AG04449 (cell line): ENCODE data around the gene MBTPS1.

Experiments
- CTCF ChIA-PET: fragments of 350-600 bp; formaldehyde crosslinking; extraction: SDS; loops from one replicate; lab custom pipeline; 2021; ENCODE audit warnings: antibody characterized with exemption; lab: Yijun Ruan, JAX
- POLR2A ChIA-PET: fragments of 400-600, 350-600 bp; formaldehyde crosslinking; extraction: SDS; loops from one replicate; lab custom pipeline; 2020; ENCODE audit warnings: antibody characterized with exemption, inconsistent platforms; lab: Yijun Ruan, JAX
- DNase-seq: peaks from one replicate; pipeline ENCODE4 v3.0.0-alpha.2; 2010; ENCODE audit warnings: low read depth, low spot score
- H3K4me3 ChIP-seq: 2 replicates; pipeline ENCODE4 v1.5.1; 2011; ENCODE audit warnings: low read depth, mild to moderate bottlenecking, control low read depth, low read length
- TF ChIP-seq, protein P1 (sequence below): IDR thresholded peaks from one replicate; pipeline ENCODE4 v1.5.1; 2011; ENCODE audit warnings: mild to moderate bottlenecking, moderate library complexity, low read length, control low read depth, inconsistent platforms; ENCODE audit not compliant: insufficient read depth; ENCODE audit errors: missing control alignments

The MBTPS1 gene

DNA sequence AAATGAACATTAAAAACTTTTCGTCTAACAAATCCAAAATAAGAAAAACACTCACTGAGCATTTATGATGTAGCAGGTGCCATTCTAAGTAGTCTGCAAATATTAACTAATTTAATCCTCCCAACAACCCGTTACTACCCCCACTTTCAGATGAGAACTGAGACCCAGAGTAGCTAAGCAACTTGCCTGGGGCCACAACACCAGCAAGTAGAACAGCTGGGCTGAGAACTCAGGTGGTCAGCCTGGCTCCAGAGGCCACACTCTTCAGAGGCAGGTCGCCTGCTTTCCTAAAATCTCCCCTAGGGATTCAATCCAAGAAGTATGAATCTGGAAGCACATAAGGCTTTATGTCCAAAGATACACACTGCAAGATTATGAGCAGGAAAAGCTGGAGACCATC is 6.2 kb downstream of the MBTPS1 start:
- POLR2A ChIA-PET = no interaction called here
- no peak for DNase-seq
- CTCF ChIA-PET = interaction anchor here (1.2 to 1.5 kb wide), 4 partner anchors 13 to 65 kb away, joined by 3 to 5 read pairs (median 4); no protein-coding TSS in a partner anchor
- H3K4me3 ChIP-seq = no peak overlapping the region
- TF ChIP-seq, protein P1, sequence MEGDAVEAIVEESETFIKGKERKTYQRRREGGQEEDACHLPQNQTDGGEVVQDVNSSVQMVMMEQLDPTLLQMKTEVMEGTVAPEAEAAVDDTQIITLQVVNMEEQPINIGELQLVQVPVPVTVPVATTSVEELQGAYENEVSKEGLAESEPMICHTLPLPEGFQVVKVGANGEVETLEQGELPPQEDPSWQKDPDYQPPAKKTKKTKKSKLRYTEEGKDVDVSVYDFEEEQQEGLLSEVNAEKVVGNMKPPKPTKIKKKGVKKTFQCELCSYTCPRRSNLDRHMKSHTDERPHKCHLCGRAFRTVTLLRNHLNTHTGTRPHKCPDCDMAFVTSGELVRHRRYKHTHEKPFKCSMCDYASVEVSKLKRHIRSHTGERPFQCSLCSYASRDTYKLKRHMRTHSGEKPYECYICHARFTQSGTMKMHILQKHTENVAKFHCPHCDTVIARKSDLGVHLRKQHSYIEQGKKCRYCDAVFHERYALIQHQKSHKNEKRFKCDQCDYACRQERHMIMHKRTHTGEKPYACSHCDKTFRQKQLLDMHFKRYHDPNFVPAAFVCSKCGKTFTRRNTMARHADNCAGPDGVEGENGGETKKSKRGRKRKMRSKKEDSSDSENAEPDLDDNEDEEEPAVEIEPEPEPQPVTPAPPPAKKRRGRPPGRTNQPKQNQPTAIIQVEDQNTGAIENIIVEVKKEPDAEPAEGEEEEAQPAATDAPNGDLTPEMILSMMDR = no peak

DNA sequence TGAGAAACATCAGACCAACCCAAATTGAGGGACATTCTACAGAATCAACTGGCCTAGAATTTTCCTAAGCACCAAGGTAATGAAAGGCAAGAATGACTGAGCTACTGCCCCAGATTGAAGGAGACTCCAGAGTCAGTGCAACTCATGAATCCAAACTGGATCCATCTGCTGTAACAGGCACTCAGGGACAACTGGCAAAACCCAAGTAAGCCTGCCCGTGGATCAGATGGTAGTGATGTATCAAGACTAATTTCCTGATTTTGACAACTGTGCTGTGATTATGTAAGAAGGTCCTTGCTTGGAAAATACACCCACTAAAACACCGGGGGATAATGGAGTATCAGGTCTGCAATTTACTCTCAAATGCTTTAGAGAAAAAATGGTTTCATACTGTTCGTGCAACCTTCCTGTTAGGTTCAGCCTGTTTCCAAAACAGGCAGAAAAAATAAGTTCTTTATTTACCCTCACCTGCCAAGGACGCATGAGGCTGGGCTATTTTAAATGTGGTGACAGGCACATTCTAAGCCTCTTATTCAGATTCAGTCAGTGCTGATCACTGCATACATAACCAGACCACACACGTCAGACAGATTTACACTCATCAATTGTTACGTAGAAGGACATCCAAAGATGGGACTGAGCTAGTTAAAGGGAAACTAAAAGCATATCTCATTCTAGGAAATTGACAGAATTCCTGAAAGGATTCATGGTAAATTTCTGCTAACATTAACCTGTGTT is 7.0 kb downstream of the MBTPS1 start:
- POLR2A ChIA-PET = no interaction called here
- CTCF ChIA-PET = interaction anchor here (1.2 to 2.1 kb wide), 4 partner anchors 12 to 77 kb away, joined by 3 to 5 read pairs (median 4); partner anchors contain the start of gene TAF1C
- TF ChIP-seq, protein P1 = no peak
- DNase-seq = no peak
- H3K4me3 ChIP-seq = no peak overlapping the region

DNA sequence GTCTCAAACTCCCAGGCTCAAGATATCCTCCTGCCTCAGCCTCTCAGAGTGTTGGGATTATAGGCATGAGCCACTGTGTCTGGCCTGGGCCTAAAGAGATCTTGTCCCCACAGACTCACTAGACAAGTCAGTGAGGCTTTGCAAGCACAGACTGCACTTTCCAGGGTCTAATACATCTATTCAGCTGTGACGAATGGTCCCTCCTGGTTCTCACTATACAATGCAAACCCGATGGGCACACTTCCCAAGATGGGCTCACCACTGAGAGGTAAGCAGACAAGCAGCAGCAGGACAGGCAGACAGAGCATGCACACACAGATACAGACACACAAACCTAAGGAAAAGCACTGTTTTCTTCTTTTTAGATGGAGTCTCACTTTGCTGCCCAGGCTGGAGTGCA is 8.8 kb downstream of the MBTPS1 start:
- ChIA-PET POLR2A (interaction anchor here (0.6 kb wide), 1 partner anchor 192 kb away, joined by 3 read pairs; no protein-coding TSS in a partner anchor), CTCF (interaction anchor here (0.8 to 4.5 kb wide), 2 partner anchors 8 to 42 kb away, joined by 3 to 20 read pairs; partner anchors contain the start of gene MBTPS1)
- no peak for DNase-seq
- H3K4me3 ChIP-seq = no peak overlapping the region
- TF ChIP-seq, protein P1 = no peak

DNA sequence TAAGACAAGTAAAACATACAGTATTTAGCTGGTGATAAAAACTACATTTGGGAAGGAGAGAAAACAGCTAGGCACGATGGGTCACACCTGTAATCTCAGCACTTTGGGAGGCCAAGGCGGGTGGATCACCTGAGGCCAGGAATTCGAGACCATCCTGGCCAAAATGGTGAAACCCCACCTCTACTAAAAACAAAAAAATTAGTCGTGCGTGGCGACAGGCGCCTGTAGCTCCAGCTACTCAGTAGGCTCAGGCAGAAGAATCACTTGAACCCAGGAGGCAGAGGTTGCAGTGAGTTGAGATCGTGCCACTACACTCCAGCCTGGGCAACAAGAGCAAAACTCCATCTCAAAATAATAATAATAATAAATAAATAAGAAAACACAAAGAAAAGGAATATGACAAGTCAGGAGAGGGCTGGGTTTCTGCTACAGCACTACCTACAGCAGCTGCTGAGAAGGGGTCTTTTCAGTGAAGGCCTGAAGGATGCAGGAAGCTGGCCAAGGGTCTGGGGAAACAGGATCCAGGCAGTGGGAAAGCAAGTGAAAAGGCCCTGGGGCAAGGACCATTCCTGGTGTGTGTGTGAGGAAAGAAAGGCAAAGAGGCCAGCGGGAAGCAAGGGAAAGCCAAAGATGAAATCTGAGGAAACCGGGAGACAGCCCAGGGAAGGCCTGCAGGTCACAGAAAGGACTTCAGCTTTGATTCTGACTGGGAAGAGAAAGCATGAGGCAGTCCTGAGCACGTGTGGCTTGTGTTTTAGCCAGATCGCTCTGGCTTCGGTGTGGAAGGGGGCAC is 10.6 kb downstream of the MBTPS1 start:
- no peak overlapping the region for H3K4me3 ChIP-seq
- TF ChIP-seq, protein P1 = no peak
- ChIA-PET POLR2A (no interaction called here), CTCF (interaction anchor here (1.6 to 4.5 kb wide), 3 partner anchors 10 to 22 kb away, joined by 6 to 20 read pairs (median 6); partner anchors contain the start of gene MBTPS1)
- no peak for DNase-seq

DNA sequence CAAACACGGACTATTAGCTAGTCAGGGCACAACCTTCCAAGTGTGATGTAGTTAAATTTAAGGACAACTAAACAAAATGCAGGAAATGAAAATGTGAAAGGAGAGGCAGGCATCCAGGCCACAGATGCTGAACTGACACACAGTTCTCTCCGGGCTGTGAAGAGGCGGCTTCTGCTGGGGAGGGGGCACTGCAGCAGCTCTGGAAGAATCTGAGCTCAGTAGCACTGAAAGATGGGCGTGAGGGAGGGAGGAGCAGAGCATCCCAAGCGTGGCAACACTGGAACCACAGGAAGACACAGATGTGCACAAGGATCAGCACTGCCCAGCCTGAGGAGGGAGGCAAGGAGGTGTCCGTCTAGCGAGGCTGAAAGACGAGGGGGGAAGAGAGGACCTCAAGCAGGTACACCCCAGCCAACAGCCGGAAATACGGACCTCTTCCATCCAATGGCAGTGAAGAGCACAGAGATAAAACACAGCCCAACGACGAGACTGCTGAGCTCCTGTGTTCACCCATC is 11.4 kb downstream of the MBTPS1 start:
- POLR2A ChIA-PET = no interaction called here
- no peak overlapping the region for H3K4me3 ChIP-seq
- TF ChIP-seq, protein P1 = no peak
- DNase-seq = no peak
- CTCF ChIA-PET = interaction anchor here (1.6 to 4.5 kb wide), 3 partner anchors 11 to 21 kb away, joined by 6 to 20 read pairs (median 6); partner anchors contain the start of gene MBTPS1
